GM18517 (cell line): Measurements from ENCODE around the gene OGN.

Source experiments
- ATAC-seq: cut with Tn5 transposase; IDR thresholded peaks from one replicate; pipeline ENCODE4 v1.9.1; 2021; ENCODE audit warnings: mild to moderate bottlenecking, moderate library complexity; ENCODE audit not compliant: unreplicated experiment

Gene OGN

DNA sequence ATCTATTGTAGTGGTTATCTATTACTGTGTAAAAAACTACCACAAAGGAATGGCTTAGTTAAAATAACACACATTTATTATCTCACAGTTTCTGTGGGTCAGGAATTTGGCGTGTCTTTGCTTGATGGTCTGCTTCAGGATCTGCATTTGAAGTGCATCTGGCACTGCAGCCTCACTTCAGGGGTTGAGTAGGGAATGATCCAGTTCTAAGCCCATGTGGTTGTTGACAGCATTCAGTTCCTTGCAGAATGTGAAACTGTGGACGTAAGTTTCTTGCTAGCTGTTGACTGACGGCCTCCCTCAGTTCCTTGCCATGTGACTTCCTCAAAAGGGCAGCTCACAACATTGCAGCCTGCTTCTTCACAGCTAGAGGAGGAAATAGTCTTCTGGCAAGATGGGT, 2.1 kb upstream of the OGN start:
- ATAC-seq: no peak

DNA sequence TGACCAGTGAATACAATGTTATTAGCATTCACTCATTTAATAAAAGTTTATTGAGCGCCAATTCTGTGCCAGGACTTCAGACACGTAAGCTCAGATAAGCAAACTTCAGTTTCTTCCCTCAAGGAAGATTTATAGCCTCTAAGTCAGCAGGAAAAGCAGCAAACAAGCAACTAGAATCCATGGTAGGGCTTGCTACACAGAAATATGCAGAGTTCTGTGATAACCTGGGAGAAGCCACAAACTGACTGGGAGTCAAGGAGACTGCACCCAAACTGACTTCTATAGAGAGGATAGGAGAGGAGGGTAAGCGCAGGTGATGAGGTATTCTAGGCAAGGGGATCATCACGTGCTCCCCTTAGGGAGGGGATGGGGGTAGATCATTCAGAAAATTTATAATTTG, 1.4 kb upstream of the OGN start:
- no peak for ATAC-seq

DNA sequence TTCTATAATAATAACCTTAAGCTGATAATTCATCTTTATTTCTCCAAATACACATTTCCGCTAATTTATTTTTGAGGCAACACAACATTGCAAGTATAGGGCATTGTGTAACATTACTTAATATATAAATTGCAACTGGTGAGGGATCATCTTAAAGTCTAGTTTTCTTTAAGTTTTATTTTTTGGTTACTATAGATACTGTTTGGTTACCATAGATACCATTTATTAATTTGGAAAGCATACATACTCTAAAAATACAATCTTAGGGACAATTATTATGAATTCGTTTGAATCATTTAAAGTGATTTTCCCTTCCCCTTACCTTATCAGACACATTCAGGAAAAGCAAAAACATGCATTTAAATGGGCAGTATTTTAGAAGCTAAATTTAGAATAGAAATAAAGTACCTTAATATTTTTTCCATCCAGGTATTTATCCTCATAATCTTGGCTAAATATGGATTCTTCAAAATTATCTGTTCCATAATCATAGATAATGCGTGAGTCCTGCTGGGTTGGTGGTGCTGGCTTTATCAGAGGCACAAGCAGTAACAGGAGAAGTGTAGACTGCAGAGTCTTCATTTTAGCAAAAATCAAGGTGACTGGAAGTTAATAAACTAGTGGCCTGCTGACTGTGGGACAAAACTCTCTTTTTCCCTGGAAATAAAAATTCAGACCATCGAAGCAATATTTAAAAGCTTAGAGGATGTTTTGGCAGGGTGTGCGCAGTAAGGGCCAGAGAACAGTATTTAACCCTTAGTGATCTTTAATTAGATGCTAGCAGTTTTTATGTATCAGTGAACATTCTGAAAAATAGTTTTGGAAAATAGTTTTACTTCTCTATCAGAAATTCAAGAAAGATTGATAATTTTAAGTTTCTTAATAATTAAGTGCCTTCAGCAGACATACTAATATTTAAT, 1.3 kb downstream of the OGN start:
- no peak for ATAC-seq

DNA sequence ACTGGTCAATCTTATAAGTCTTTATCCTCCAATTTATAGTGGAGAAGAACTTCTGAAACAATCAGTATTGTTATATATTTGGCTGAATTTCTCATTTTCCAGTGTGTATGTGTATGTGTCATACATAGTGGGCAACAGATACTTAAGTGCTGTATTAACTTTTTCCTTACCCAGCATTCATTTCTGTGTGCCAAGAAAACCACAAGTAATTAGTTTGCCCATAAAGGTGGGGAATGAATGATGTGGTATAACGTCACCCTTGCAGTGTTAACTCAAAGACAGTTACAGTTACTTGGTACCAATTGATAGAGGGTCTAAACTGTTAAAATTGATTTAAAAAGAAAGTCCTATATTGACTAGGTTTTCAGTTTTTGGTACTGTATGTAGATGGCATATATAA, 2.0 kb downstream of the OGN start:
- ATAC-seq: no peak

DNA sequence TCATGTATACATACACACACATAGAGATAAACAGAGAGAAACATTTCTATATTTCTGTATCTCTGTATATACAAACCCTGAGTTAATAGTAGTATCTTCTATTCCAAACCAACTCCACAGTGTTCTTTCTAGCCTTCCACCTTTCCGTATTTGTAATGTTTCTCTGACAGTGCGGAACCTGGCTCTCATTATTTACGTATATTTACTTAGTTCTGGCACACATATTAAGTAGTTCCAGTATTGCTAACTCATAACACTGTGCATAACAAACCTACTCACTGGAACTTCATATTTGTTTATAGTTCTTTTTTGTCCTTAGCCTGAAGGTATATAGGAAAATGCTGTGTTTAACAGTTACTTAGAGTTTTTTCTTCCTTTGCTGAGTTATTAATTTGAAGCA, 6.5 kb downstream of the OGN start:
- no peak for ATAC-seq

DNA sequence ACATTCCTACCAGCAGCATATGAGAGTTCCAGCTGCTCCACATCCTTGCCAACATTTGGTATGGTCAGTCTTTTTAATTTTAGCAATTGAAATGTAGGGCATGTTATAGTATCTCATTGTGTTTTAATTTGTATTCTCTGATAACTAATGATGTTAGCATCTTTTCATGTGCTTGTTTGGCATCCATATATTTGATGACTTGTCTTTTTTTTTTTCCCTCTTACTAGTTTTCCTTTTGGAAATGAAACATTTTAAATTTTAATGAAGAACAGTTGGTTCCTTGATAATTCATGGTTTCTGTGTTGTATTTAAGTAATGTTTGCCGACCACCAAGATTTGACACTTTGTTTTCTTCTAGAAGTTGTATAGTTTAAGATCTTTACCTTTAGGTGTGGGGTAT, 8.8 kb downstream of the OGN start:
- no peak for ATAC-seq

DNA sequence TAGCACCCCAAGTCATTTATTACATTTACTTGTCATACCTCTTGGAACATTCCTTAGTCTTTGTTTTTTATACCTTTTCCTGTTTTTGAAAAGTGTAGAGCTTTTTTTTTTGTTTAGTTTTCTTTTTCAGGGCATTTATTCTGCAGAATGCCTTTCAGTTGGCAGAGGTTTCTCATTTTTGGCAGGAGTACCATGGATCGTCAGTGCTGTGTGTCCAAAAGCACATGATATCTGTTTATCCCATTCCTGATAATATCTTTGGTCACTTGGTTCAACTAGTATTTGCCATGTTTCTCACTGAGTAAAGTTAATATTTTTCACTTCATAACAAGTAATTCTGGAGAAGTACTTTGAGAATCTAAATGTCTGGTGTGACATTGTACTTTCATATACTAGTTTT, 10.7 kb downstream of the OGN start:
- no peak for ATAC-seq

DNA sequence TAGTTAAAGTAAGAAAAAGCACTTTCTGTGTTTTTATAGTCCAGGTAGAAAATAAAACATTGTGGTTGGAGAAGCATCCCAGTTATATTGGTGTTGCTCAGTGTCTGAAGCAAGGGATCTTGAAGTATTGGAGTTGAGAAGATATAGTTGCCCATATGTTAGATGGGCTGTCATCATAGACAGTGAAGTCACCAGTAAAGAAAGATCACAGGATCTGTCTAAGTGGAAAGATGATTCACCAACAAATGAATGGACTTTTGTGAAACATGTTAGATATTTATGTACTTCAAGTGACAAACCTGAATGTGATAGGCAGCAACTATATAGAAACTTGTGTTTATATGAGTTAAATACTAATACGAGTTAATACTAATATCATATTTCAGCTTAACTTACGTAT, 11.7 kb downstream of the OGN start:
- no peak for ATAC-seq

DNA sequence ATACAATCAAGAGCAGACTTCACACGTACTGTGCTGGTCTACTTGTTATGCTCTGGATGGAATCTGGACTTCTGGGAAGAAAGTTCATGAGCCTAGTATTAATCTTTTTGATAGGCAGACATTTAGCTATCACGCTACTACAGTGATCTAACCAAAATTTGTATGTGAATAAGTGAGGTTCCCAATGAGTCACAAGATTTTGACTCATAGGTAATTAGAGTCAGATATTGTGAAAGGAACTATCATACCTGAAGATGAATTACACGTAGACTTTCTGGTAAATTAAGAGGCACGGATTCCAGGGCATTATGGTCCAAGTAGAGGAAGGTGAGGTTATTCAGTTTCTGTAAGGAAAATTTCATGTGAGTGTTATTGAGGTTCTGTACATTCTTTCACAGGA, 18.4 kb downstream of the OGN start:
- ATAC-seq: no peak

DNA sequence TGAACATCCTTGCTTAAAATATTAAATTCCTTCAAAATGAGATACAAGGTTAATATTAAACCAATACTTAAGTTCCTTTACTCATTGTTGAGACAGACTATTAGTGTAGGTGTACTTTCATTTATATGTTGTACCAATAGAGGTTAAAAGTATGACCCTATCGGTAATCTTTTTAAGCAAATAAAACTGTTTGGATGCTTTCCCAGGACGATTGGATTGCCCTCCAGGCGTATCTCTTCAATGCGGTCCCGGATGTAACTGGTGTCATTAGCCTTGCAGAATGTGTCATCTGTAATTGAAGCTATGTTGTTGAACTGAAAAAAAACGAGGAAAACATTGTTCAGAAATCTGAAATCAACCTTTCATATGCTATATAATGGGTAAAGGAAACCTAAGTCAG, 18.9 kb downstream of the OGN start:
- no peak for ATAC-seq

DNA sequence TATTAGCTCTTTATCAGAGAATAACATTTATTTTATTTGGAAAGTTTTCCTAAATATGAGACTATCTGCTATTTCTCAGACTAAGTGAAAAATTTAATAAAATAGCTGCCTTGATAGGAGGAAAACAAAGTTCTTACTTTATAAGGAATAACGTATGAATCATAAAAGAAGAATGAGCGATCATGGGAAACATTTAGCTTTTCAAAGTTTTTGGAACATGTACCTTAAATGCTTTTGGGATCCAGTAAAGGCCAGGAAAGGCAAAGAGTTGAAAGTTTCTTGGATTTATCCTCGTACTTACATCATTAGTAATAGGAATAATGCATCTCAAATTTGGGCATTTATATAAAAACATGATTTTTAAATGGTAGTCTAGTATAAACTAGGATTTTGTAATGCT, 19.4 kb downstream of the OGN start:
- no peak for ATAC-seq

DNA sequence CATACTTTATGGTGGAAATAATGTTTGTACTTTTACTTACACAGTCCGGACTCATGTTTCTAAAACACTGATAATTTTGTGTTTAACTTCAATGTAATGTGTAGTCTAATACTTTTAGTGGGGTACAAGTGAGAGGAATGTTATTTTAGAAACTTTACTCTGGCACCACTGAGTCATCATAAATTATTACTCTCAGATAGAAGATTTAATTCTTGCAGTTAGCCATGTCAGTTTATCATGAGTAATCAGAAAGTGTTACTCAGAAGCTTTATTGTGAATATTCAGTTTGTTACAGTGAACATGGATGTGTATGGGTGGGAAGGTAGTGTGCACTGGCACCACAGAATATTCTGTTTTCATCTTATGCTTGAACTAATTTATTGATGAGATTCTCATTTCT, 20.0 kb downstream of the OGN start:
- no peak for ATAC-seq

DNA sequence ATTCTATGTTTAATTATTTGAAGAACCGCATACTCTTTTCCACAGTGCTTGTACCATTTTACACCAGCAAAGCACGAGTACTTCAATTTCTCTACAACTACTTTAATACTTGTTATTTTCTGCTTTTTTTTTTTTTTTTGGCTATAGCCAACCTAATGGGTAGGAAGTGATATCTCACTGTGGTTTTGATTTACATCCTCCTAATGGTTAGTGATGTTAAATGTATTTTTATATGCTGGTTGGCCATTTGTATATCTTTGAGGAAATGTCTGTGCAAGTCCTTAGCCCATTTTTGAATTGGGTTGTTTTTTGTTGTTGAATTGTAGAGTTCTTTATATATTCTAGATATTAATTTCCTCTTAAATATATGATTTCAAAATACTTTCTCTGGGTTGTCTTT, 22.6 kb downstream of the OGN start:
- ATAC-seq: no peak

DNA sequence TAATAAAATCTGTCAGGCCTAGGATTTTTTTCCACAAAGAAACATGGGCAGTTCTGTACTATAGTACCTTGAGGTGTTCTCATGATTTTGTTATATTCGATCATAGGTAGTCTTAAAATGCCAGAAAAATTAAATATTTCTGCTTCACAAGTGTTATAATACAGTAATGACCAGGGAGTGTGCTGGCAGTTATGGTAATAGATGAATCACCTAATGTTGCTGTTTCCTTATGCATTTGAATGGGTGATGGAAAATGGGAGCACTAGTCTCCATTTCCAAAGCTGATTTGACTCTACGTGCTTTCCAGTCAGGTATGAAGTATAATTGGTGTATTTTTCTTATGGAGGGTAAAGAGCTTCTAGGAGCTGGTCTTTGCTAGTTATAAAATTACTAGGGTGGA, 23.8 kb downstream of the OGN start:
- no peak for ATAC-seq

DNA sequence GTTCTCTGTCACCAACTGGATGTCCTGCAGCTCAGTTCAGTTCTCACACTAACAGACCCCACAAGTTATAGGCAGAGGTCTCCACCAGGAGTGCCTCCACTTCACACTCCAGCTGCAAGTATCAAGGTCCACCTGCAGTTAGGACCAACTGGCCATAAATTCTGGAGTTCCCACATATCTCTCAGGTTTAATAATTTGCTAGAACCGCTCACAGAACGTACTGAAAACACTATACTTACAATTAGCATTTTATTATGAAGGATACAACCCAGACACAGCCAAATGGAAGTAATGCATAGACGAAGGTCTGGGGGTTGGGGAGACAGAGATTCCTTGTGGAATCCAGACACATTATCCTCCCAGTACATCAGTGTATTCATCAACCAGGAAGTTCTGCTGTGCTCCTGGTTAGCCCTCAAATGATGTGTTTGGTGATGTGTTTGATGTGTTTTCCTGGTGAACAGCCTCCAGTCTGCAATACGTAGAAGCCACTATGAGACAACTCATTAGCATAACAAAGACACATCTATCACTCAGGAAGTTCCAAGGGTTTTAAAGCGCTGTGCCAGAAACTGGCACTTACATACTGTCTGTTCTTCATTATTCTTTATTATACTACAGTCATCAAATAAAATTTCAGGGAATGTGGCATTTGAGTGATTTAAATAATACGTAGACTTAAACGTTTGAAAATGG, 25.4 kb downstream of the OGN start:
- no peak for ATAC-seq

DNA sequence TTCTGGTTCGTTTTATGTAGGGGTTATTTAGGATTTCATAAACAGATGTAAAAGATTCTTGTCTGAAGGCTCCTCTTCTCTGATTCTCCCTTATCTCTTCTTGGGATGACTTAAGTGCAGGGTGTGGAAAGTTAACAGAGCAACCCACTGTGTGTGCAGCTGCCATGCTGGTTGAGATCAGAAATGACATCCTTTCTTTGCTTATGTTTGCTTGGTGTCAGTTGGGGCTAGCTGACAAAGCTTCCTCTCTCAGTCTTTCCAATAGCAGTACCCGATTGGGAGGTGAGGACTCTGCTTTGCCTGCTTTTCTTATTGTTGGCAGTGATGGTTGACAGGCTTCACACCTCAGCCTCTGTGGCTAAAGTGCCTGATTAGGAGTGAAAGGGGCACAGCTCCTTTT, 26.5 kb downstream of the OGN start:
- no peak for ATAC-seq

DNA sequence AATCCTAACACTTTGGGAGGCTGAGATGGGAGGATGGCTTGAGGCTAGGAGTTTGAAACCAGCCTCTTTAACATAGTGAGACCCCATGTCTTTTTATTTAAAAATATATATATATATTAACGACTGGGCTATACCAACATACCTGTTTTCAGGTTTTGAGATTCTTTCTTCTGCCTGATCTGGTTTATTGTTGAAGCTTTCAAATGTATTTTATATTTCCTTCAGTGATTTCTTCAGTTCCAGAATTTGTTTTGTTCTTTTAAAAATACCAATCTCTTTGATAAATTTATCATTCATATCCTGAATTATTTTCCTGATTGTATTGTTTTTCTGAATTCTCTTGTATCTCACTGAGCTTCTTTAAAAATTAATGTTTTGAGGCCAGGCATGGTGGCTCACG, 31.2 kb downstream of the OGN start:
- no peak for ATAC-seq

DNA sequence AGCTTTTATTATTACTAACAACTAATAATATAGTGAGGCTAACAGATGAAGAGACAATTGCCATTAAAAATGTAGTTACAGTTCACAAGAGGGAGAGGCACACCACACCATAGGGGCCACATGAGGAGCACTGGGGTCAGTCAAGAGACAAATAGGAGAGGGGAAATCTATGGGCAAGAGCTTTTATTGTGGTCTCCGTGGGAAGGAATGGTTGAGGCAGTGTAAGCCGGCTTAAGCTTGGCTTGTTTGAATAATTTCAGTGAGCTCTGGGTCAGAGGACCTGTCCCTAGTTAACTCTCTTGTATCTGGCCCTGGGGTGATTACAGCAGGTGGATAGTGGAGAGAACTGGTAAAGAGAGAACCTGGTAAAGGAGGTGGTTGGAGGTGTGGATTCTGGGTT, 35.3 kb downstream of the OGN start:
- ATAC-seq: no peak

DNA sequence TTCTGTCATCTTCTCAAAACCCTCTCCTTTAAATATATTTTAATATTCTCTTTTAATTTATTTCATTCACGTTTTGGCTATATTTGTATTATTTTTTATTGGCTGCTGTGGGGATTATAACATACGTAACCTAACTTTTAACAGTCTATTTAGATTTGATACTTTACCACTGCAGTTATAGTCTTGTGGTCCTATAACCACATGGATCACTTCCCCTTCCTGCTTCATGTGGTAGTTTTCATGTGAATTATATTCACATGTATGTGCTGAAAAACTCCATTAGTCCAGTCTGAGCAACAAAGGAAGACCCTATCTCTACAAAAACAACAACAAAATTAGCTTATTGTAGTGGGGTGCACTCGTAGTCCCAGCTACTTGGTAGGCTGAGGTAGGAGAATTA, 44.3 kb downstream of the OGN start:
- ATAC-seq: no peak

DNA sequence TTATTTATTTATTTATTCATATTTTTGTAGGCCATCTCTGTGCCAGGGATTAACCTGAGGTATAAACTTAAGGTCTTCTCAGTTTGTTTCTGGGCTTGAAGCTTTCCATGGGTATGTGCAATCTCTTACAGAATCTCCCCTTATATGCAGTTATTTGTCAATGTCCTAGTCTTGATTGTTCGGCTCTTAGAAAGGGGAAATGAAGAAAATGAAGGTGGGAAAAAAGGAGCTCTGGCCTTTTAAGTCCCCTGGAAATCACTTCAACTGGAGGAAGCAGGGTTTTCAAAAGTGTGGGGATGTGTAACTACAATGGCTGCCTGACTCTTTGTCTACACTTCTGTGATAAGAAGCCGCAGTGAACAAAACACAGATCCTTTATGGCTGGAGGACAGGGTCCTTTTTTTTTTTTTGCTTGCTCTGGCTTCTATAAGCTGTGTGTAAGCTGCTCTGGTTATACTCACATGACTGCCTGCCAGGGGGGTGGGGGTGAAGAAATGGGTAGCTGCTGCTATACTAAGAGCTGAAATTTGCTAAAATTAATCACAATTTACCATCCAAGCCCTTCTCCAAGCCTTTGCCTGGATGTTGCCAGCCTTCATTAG, 44.9 kb downstream of the OGN start:
- ATAC-seq: no peak

DNA sequence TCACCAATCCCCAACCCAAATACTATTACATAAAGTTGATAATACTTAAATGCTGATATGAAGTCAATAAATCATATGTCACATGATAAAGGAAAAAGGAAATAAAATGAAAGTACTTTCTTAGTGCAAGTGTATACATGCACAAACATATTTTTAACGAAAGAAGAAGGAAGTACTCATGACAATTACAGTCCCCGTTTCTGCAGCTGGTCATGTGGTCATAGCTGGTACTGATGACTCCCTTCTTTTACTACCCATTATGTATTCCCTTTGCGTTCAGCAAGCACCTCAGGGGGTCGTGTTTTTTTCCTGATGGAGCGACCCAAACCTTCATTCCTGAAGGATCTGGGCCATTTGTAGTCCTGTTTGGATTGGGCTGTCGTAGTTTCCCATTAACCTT, 51.3 kb downstream of the OGN start:
- no peak for ATAC-seq

DNA sequence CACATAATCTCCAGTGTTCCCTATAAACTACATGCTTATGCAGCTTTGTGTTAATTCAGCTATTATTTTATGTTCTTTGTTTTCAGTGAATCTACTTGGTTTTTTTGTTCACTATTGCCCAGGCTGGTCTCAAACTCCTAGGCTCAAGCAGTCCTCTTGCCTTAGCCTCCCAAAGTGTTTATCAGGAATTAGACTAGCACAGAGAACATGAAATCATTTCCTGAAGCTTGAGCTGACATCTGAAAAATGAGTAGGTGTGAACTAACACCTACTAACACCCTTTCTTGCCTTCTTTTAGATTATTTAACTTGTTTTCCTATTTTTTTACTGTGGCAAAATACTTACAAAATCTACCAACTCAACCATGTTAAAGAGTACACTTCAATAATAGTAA, 53.6 kb downstream of the OGN start:
- ATAC-seq: no peak
